GM10266 (cell line): ENCODE results near the gene ZBTB42.

Experiments
- DNase-seq: peaks from one replicate; pipeline ENCODE4 v3.0.0; 2012; ENCODE audit errors: extremely low spot score
- TF ChIP-seq, protein P1 (sequence below): IDR thresholded peaks from 2 replicates; pipeline ENCODE4 v1.5.1; 2012; ENCODE audit warnings: mild to moderate bottlenecking, low read depth; ENCODE audit not compliant: control insufficient read depth, insufficient read depth; ENCODE audit errors: missing control alignments

The ZBTB42 gene

DNA sequence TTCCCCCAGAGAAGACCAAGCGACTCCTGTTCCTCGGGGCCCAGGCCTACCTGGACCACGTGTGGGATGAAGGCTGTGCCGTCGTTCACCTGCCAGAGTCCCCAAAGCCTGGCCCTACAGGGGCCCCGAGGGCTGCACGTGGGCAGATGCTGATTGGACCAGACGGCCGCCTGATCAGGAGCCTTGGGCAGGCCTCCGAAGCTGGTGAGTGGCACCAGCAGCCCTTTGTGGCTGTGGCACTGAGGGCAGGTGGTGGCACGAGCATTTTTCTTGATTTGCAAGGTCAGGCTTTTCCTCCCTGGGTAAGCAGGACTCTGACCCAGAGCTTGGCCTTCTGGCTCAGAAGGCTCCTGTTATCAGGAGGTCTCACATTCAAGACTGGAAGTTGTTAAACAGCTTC lies 45.3 kb upstream of the ZBTB42 start:
- no peak for DNase-seq
- TF ChIP-seq, protein P1, sequence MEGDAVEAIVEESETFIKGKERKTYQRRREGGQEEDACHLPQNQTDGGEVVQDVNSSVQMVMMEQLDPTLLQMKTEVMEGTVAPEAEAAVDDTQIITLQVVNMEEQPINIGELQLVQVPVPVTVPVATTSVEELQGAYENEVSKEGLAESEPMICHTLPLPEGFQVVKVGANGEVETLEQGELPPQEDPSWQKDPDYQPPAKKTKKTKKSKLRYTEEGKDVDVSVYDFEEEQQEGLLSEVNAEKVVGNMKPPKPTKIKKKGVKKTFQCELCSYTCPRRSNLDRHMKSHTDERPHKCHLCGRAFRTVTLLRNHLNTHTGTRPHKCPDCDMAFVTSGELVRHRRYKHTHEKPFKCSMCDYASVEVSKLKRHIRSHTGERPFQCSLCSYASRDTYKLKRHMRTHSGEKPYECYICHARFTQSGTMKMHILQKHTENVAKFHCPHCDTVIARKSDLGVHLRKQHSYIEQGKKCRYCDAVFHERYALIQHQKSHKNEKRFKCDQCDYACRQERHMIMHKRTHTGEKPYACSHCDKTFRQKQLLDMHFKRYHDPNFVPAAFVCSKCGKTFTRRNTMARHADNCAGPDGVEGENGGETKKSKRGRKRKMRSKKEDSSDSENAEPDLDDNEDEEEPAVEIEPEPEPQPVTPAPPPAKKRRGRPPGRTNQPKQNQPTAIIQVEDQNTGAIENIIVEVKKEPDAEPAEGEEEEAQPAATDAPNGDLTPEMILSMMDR: no peak

DNA sequence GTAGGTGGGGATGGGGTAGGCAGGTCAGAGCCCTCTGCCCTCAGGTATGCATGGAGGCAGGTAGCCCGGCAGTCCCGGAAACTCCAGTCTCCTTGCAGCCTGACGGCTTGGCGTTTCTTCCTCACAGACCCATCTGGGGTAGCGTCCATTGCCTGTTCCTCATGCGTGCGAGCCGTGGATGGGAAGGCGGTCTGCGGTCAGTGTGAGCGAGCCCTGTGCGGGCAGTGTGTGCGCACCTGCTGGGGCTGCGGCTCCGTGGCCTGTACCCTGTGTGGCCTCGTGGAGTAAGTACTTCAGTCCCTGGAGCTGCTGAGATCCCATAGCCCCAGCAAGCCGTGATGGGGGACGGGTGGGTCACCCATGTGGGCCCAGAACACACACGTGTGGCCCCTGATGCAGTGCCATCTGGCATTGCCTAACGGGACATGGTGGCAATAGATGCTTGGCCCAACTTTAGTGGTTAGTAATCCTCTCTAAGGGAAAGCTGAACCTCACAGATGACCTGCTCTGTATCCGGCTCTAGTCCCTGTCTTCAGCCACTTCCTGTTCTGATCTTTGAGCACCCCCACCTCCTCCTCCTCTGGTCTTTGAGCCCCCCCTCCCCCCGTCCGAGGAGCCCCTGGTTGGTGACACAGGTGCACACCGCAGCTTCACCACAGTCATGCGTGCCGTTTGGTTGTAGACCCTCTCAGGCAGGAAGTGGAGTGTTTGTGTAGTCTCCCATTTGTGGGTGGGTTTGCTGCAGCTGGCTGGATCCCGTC lies 44.2 kb upstream of the ZBTB42 start:
- TF ChIP-seq, protein P1: no peak
- no peak for DNase-seq

DNA sequence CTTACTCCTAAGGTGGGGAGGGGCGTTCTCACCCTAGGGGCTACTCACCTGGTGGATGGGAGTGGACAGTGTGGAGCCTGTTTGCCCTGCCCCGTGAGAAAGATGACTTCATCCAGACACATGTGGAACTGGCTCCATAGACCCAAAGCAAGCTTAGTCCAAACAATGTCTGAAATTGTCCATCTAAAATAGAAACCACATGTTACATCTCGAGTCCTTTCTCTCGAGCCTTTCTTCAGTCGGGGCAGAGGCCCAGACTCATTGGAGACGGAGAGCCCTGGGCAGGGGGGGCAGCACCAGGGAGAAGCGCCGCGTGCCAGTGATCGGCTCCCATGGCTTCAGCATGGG lies 43.7 kb upstream of the ZBTB42 start:
- TF ChIP-seq, protein P1: no peak
- no peak for DNase-seq

DNA sequence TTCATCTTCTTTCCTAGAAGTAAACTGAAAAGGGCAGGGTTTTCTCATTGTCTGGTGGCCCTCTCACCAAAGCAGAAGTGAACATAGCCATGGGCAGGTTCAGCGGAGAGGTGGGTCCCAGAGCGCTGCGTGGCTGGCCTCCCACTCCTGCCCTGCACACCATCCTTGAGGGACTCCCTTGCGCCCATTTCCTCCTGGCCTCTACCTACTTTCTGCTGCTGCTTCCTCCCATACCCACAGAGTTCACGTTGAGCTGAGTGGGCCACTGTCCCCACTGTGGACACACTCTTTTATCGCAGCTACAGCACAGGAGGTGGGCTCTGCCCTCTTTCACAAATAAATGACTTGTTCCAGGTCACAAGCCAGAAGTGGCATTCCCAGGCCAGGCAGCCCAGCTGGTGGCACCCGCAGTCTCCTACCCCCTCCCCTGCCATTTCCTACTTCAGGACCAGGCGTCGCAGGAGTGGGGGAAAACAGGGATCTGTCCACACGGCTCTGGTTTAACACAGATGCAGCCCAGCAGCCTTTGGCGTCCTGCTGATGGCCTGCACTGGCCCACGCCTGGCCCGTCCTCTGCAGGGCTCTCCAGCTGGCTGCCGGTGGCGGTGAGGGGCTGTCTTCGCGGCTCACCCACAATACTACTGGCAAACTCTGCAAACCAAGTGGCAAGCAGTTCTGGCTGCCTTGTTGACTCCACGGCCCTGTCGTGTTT lies 43.1 kb upstream of the ZBTB42 start:
- no peak for DNase-seq
- TF ChIP-seq, protein P1: no peak

DNA sequence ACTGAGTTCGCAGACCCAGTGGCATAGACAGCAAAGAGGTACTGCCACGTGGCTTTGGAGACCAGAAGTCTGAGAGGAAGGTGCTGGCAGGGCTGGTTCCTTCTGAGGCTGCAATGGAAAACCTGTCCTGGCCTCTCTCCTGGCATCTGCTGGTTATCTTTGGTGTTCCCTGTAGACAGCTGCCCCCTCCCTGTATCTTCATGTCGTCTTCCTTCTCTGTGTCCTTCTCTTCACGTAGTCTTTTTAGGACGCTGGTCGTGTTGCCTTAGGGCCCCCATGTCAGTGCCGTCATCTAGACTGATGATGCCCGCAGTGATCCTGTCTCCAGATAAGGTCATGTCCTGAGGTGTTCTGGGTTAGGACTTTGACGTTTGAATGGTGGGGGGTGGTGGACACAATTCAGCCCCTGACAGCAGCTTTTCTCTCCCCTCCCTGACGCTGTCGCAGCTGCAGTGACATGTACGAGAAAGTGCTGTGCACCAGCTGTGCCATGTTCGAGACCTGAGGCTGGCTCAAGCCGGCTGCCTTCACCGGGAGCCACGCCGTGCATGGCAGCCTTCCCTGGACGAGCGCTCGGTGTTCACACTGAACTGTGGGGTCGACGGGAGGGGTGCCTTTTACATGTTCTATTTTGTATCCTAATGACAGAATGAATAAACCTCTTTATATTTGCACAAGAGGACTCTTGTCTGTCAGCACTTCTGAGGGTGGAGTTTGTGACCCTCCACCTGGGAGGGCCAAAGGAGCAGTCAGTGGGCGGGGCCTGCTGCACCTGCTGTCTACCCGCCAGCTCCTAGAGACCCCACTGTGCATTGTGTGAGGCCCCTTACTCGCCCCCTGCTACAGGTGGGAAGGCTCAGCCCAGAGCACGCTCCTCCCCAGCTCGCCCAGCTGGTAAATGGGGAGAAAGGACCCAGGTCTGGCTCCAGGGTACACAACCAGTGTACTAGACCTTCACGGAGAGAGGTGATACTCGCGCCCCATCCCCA lies 41.6 kb upstream of the ZBTB42 start:
- DNase-seq: no peak
- TF ChIP-seq, protein P1: no peak

DNA sequence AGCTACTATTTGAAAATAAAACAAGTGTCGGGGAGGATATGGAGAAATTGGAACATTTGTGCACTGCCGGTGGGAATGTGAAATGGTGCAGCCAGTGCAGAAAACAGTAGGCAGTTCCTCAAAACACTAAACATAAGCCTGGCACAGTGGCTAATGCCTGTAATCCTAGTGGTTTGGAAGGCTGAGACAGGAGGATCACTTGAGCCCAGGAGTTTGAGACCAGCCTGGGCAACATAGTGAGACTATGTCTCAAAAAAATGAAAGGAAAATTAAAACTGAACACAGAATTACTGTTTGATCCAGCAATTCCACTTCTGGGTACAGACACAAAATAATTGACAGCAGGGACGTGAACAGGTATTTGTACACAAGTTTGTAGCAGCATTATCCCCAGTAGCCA lies 35.4 kb upstream of the ZBTB42 start:
- TF ChIP-seq, protein P1: no peak
- DNase-seq: no peak
